Thyroid gland (tissue), 4 donors: ENCODE data around the gene DTYMK.

Experiments used
- POLR2A ChIP-seq, 2 donors: fragments of 450-650 bp; IDR thresholded peaks; one replicate each; pipeline ENCODE4 v1.6.1; 2017; ENCODE audit warnings: antibody characterized with exemption in 2 of 2, mild to moderate bottlenecking in 2 of 2, moderate library complexity in 1 of 2
- TF ChIP-seq, protein P1 (sequence below), 6 experiments: fragments of 200-600 bp in 3 of 6; fragments of 450-650 bp in 3 of 6; sonication (generic) in 3 of 6; IDR thresholded peaks; one replicate each; pipeline ENCODE4 v1.5.1; 2016 to 2019; ENCODE audit warnings: antibody characterized with exemption in 6 of 6, mild to moderate bottlenecking in 2 of 6, inconsistent platforms in 1 of 6, moderate library complexity in 1 of 6

DNA sequence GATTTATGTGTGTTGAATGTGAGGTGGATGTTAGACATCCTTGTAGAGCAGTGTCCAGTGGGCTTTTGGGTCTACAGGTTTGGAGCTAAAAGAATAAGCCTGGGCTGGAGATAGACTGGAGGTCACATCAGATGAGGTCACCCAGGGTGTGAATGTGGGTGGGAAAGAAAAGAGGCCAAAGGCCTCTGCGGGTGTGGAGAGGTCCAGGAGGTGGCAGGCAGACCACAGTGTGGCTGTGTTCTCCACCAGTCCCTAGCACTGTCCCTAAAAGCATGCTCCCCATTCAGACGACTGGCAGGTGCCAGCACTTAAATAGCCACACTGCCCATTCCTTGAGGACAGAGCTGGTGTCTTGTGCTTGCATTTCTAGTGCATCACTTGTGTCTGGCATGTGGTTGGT is 45.0 kb downstream of the DTYMK start:
- TF ChIP-seq, protein P1, sequence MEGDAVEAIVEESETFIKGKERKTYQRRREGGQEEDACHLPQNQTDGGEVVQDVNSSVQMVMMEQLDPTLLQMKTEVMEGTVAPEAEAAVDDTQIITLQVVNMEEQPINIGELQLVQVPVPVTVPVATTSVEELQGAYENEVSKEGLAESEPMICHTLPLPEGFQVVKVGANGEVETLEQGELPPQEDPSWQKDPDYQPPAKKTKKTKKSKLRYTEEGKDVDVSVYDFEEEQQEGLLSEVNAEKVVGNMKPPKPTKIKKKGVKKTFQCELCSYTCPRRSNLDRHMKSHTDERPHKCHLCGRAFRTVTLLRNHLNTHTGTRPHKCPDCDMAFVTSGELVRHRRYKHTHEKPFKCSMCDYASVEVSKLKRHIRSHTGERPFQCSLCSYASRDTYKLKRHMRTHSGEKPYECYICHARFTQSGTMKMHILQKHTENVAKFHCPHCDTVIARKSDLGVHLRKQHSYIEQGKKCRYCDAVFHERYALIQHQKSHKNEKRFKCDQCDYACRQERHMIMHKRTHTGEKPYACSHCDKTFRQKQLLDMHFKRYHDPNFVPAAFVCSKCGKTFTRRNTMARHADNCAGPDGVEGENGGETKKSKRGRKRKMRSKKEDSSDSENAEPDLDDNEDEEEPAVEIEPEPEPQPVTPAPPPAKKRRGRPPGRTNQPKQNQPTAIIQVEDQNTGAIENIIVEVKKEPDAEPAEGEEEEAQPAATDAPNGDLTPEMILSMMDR (IDR thresholded peaks at IDR 0.05), result no peak
- TF ChIP-seq POLR2A (IDR thresholded peaks at IDR 0.05), result no peak
